Stimulated activated naive CD4-positive, alpha-beta T cell treated with Interleukin-2 at 50 U/mL for 16 hours (primary cell): ENCODE data around the gene TPTE2.
"Not testable (repeated sequence)": the region's sequence is repeated elsewhere in the genome, so short reads cannot be mapped to it uniquely, and the experiment has no call there.

Experiments
- DNase-seq: peaks from one replicate; lab custom pipeline; 2025; lab: John Stamatoyannopoulos, UW

TPTE2 gene

DNA sequence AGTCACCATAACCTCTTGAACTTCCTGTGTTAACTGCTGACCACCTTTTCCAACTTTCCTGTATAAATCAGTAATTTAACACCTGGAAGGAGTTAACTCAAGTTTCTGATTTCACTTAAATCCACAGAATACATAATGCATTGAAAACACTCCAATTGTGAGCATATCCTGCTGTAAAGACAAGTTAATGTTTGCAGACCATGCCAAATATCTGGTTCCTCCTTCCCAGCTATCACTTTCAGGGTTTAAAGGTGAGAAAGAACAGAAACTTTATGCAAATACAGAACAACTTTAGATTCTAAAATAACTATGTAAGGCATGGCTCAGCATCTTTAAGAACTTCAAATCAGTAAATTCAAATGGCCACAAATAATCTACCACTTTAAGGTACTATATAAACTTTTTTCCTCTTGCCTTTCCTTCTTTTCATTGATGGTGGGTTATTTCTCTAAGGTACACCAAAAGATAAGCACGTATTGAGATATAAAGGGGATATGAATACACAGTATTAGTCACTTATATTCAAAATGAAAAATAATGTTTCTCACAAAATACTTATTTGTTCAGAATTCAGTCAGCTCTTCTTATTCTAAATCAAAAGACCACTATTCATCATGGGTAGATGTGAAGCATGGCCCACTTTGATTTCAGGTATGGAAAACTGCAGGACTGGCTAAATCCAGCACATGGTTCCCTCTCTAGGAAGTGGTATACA, 6.6 kb upstream of the TPTE2 start:
- DNase-seq, result no peak

GRCh38 chr13:19561585-19561984, 253 bp upstream of the TPTE2 start:
- no peak for DNase-seq

- DNase-seq, result not testable (repeated sequence)
Measured at GRCh38 chr13:19560672-19561071, 660 bp downstream of the TPTE2 start.

DNA sequence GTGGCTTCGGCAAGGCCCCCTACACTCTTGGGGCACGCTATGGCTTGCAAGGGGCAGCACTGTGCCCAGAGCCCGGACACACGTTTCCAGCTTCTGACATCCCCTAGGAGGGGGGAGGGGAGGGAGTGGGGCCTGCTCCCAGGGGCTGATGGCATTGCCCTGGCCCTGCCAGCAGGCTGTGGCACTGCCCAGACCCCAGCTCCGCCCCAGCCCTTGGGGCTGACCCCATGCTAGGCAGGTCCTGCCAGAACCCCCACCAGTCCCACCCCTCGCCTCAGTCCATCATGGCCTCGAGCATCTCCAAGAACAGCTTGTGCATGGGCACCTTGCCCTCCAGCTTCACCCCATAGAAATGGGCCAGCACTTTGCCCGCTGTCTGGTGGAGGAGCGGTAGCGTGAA, 1.6 kb downstream of the TPTE2 start:
- DNase-seq, result not testable (repeated sequence)

- DNase-seq, result not testable (repeated sequence)
Measured at GRCh38 chr13:19557287-19557686, 4.0 kb downstream of the TPTE2 start.

GRCh38 chr13:19549245-19549644, 12.1 kb downstream of the TPTE2 start:
- not testable (repeated sequence) for DNase-seq

GRCh38 chr13:19525634-19526033, 35.7 kb downstream of the TPTE2 start:
- not testable (repeated sequence) for DNase-seq

DNA sequence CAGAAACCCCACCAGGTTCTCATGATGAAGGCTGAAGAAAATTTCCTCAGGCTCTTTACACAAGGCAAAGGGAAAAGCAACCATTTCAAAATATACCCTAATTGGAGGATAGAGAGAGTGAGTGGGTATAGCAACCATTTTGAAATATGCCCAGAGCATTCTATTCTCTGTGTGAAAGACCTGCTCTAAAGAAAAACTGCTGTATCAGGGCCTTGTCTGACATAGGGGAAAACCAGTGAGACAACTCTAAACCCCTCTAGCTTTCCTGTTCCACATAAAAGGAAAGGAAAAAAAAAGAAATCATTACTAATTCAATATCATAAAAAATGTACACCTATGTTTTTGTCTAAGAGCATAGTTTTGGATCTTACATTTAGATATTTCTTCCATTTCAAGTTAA, 42.3 kb downstream of the TPTE2 start:
- DNase-seq, result no peak

DNA sequence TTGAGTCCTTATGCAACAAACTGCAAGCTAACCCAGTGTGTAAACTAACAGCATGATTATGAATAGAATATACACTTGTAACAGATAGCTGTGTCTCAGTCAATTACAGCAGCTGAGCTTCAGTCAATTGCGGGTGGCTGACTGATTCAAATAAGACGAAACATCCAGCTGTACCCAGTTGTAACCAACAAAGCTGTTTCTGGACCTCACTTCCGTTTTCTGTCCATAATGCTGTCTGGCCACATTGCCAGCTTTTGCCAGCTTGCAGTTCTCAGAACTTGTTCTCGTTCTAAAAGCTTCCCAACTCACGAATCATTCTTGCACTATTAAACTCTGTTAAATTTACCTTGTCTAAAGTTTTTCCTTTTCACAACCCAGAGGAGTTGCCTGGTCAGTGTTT, 53.7 kb downstream of the TPTE2 start:
- DNase-seq, result not testable (repeated sequence)

GRCh38 chr13:19460126-19460525, 101.2 kb downstream of the TPTE2 start:
- not testable (repeated sequence) for DNase-seq

- not testable (repeated sequence) for DNase-seq
Measured at GRCh38 chr13:19439056-19439686, 122.2 kb downstream of the TPTE2 start.

DNA sequence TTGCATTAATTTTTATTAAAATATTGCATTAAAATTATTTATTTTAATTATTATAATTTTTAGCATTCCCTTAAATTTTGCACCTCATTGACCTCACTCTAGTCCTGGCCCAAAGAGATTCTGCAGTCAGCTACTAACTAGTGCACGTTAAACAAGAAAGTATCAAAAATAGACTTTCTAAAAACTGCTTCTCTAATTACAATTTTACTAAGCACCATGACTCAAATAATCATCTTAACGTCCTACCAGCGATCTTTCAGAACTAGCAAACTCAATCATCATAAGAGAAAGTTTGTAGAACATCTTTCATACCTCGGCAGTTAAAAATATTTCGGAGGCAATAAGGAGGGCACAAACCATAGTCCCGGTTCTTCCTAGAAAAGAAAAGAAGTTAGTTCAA, 123.6 kb downstream of the TPTE2 start:
- DNase-seq, result not testable (repeated sequence)

DNA sequence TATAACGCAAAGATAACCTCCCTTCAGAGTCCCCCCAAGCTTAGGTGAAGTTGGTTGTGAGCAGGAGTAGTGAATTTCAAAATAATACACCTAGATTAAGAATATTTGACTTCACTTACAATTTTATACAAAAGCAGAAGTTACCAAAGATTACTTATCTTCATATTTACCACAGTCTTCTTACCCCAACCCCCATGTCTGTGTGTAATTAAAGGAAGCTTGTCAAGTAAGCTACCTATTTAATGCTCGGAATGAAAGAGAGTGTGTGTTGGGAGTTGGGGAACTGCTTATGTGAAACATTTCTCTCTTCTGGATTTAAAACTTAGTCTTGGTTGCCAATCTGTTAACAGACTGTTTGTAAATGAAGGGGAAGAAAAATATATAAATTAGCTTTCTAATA, 139.1 kb downstream of the TPTE2 start:
- not testable (repeated sequence) for DNase-seq

- DNase-seq, result not testable (repeated sequence)
Measured at GRCh38 chr13:19412494-19412893, 148.8 kb downstream of the TPTE2 start.

- DNase-seq, result not testable (repeated sequence)
Measured at GRCh38 chr13:19382746-19383511, 178.4 kb downstream of the TPTE2 start.

- no peak for DNase-seq
Measured at GRCh38 chr13:19382111-19382510, 179.2 kb downstream of the TPTE2 start.
